RWPE1 (cell line): ENCODE data around the gene DLST.

Experiments used
- CTCF ChIA-PET: fragments of 350-600 bp; sonication (Branson Sonifier 250); formaldehyde crosslinking; extraction: SDS; loops from one replicate; lab custom pipeline; 2021; lab: Yijun Ruan, JAX
- POLR2A ChIA-PET: fragments of 400-600 bp; formaldehyde crosslinking; extraction: SDS; loops from one replicate; lab custom pipeline; 2020; ENCODE audit warnings: antibody characterized with exemption; ENCODE audit not compliant: low non-redundant PET; lab: Yijun Ruan, JAX
- DNase-seq: peaks from one replicate; pipeline ENCODE4 v3.0.0; 2012; ENCODE audit warnings: low spot score
- H3K27ac ChIP-seq: fragments of 450-650 bp; 2 replicates; pipeline ENCODE4 v1.5.1; 2017
- CTCF ChIP-seq: fragments of 450-650 bp; conservative IDR thresholded peaks from 2 replicates; pipeline ENCODE4 v1.5.1; 2017; ENCODE audit warnings: low read depth, mild to moderate bottlenecking

Gene DLST

GRCh38 chr14:74852922-74853530 is 28.7 kb upstream of the DLST start:
- DNase-seq: no peak
- no peak for TF ChIP-seq CTCF
- ChIA-PET CTCF (interaction anchor here (0.7 kb wide), 3 partner anchors 12 to 285 kb away, joined by 3 to 4 read pairs (median 3); no protein-coding TSS in a partner anchor), POLR2A (no interaction called here)
- H3K27ac ChIP-seq: no peak overlapping the region

- no peak overlapping the region for H3K27ac ChIP-seq
- DNase-seq: no peak
- ChIA-PET CTCF (interaction anchor here (0.7 to 0.8 kb wide), 3 partner anchors 90 to 284 kb away, joined by 3 read pairs; partner anchors contain the start of gene YLPM1), POLR2A (no interaction called here)
- no peak for TF ChIP-seq CTCF
Observed at GRCh38 chr14:74853581-74853980, 28.1 kb upstream of the DLST start.

GRCh38 chr14:74855021-74855420 is 26.7 kb upstream of the DLST start:
- ChIA-PET POLR2A (no interaction called here), CTCF (interaction anchor here (0.6 to 0.7 kb wide), 2 partner anchors 63 to 1561 kb away, joined by 3 to 4 read pairs; no protein-coding TSS in a partner anchor)

GRCh38 chr14:74855945-74856344 is 25.8 kb upstream of the DLST start:
- CTCF ChIA-PET: interaction anchor here (0.6 to 0.8 kb wide), 3 partner anchors 62 to 1908 kb away, joined by 3 to 5 read pairs (median 4); no protein-coding TSS in a partner anchor
- no peak for DNase-seq
- POLR2A ChIA-PET: no interaction called here
- H3K27ac ChIP-seq: no peak overlapping the region
- TF ChIP-seq CTCF: no peak

More at GRCh38 chr14:74855021-74855420, 26.7 kb upstream of the DLST start:
- TF ChIP-seq CTCF: no peak
- no peak for DNase-seq
- H3K27ac ChIP-seq: no peak overlapping the region

- no peak for TF ChIP-seq CTCF
- H3K27ac ChIP-seq: no peak overlapping the region
- ChIA-PET CTCF (interaction anchor here (0.6 to 0.8 kb wide), 2 partner anchors 602 to 1908 kb away, joined by 3 to 5 read pairs; no protein-coding TSS in a partner anchor), POLR2A (no interaction called here)
- DNase-seq: no peak
Observed at GRCh38 chr14:74856366-74856765, 25.4 kb upstream of the DLST start.

- H3K27ac ChIP-seq: no peak overlapping the region
- no peak for DNase-seq
- no peak for TF ChIP-seq CTCF
- ChIA-PET CTCF (interaction anchor here (0.6 to 1.2 kb wide), 4 partner anchors 48 to 295 kb away, joined by 3 to 8 read pairs (median 4); no protein-coding TSS in a partner anchor), POLR2A (no interaction called here)
Observed at GRCh38 chr14:74858022-74858421, 23.7 kb upstream of the DLST start.
